HG03460 (cell line): ENCODE data around the gene FBXO44.
"Not testable (repeated sequence)": the region's sequence is repeated elsewhere in the genome, so short reads cannot be mapped to it uniquely, and the experiment has no call there.

ENCODE experiments used
- ATAC-seq: cut with Tn5 transposase; IDR thresholded peaks from one replicate; pipeline ENCODE4 v1.9.1; 2021; ENCODE audit not compliant: unreplicated experiment

Gene FBXO44

GRCh38 chr1:11654137-11654938 is at the start of gene FBXO44, which contains the start of gene FBXO2:
Gene FBXO44, plus strand, starts transcription at chr1:11654877. Its CDS starts 959 bp downstream, at chr1:11655836.
Gene FBXO2, minus strand, starts transcription at chr1:11654429. Its CDS starts 89 bp downstream, at chr1:11654340.
- ATAC-seq, result peak; percentile 60

GRCh38 chr1:11606775-11607174 is 47.9 kb upstream of the FBXO44 start:
- ATAC-seq, result no peak

- ATAC-seq, result not testable (repeated sequence)
Observed at GRCh38 chr1:11608596-11609130, 46.0 kb upstream of the FBXO44 start.

GRCh38 chr1:11609378-11609777 is 45.3 kb upstream of the FBXO44 start:
- not testable (repeated sequence) for ATAC-seq

GRCh38 chr1:11610629-11611180 is 44.0 kb upstream of the FBXO44 start:
- no peak for ATAC-seq

- ATAC-seq, result no peak
Observed at GRCh38 chr1:11611638-11612327, 42.9 kb upstream of the FBXO44 start.

GRCh38 chr1:11613347-11613746 is 41.3 kb upstream of the FBXO44 start:
- no peak for ATAC-seq

- ATAC-seq, result no peak
Observed at GRCh38 chr1:11615090-11615489, 39.6 kb upstream of the FBXO44 start.

GRCh38 chr1:11616766-11617165 is 37.9 kb upstream of the FBXO44 start:
- no peak for ATAC-seq

- ATAC-seq, result no peak
Observed at GRCh38 chr1:11617314-11617713, 37.4 kb upstream of the FBXO44 start.

- ATAC-seq, result no peak
Observed at GRCh38 chr1:11617741-11618140, 36.9 kb upstream of the FBXO44 start.

GRCh38 chr1:11620405-11620804 is 34.3 kb upstream of the FBXO44 start:
- ATAC-seq, result no peak

GRCh38 chr1:11620924-11621323 is 33.8 kb upstream of the FBXO44 start:
- ATAC-seq, result no peak

GRCh38 chr1:11622398-11622797 is 32.3 kb upstream of the FBXO44 start:
- ATAC-seq, result no peak

GRCh38 chr1:11623702-11624101 is 31.0 kb upstream of the FBXO44 start:
- no peak for ATAC-seq

GRCh38 chr1:11626551-11626950 is 28.1 kb upstream of the FBXO44 start:
- ATAC-seq, result no peak

- no peak for ATAC-seq
Observed at GRCh38 chr1:11628767-11629166, 25.9 kb upstream of the FBXO44 start.

- ATAC-seq, result no peak
Observed at GRCh38 chr1:11629184-11630016, 25.3 kb upstream of the FBXO44 start.

GRCh38 chr1:11634365-11635192 is 20.1 kb upstream of the FBXO44 start:
- ATAC-seq, result no peak

GRCh38 chr1:11638121-11638520 is 16.6 kb upstream of the FBXO44 start:
- ATAC-seq, result no peak
